ENCODE results near the gene CAMLG.
A peak's percentile ranks its signal among the peaks of the same experiment; 100 is the strongest.
"Not testable (repeated sequence)": the region's sequence is repeated elsewhere in the genome, so short reads cannot be mapped to it uniquely, and the experiment has no call there.

The CAMLG gene

DNA sequence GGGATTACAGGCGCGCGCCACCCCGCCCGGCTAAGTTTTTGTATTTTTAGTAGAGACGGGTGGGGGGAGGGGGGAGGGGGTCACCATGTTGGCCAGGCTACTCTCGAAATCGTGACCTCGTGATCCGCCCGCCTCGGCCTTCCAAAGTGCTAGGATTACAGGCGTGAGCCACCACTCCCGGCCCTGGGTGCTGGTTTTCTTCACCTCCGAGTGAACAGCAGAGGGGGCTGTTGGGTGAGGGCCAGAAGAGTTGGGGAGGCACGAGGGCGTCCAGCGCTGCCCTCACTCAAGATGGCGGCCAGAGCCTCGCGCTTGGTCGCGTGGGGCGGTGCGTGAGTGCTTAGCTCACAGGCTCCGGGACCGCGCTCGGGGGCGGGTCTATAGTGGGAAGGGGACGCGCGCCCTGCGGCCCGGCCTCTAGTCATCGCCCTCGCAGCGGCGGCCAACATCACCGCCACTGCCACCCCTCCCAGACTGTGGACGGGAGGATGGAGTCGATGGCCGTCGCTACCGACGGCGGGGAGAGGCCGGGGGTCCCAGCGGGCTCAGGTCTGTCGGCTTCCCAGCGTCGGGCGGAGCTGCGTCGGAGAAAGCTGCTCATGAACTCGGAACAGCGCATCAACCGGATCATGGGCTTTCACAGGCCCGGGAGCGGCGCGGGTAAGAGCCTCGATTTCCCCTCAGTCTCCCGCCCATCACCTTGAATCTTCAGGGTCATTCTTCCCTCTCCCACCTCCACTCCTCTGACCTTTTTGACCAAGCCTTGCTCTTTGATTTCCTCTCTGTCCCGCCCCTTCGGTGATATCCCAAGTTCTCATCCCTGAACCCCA lies at the start of gene CAMLG:
CAMLG (plus strand) TSS at position 416 of the 830 bp plus-strand sequence; CDS start at position 489, 73 bp downstream.
- DNase-seq, result peak; percentile 97

DNA sequence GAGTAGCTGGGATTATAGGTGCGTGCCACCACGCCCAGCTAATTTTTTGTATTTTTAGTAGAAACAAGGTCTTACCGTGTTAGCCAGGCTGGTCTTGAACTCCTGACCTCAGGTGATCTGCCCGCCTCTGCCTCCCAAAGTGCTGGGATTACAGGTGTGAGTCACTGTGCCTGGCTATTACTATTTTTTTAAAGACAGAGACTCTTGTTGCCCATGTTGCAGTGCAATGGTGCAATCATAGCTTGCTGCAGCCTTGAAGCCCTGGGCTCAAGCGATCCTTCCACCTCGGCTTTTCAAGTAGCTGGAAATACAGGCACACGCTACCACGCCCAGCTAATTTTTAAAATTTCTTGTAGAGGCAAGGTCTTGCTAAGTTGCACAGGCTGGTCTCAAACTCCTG lies 48.2 kb upstream of the CAMLG start:
- not testable (repeated sequence) for DNase-seq

DNA sequence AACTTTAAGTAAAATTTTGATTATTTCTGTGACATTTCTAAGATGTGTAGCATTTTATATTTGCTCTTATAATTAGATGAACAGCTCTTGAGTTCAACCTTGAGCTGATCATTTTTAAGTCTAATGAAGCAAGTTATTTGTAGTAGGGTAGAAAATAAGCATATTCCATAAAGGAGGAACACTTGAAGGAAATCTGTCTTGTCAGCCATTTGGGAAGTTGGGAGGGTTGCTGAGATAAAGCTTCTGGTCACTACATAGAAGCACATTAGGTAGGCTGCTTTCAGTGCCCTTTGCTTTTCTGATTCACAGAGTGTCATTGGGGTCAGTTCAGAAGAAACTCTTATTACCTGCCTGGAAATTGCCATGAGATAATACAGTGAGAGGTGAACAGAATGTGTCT lies 45.6 kb upstream of the CAMLG start:
- DNase-seq, result no peak

DNA sequence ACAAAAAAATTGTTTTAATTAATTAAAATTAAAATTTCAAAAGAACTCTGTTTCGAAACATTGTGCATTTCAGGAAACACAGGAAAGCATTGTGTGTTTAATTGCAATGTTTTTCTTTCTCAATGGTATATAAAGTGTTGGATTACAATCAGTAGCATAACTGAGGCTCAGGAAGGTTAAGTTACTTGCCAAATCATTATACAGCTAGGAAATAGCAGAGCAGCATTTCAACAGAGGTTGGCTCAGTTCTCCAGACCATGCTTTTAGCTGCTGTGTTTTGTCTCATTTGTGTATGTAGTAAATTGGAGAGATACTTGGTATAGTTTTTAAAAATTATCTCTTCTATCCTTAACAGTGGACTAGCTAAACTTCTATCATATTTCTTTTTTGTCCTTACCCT lies 30.0 kb upstream of the CAMLG start:
- no peak for DNase-seq

DNA sequence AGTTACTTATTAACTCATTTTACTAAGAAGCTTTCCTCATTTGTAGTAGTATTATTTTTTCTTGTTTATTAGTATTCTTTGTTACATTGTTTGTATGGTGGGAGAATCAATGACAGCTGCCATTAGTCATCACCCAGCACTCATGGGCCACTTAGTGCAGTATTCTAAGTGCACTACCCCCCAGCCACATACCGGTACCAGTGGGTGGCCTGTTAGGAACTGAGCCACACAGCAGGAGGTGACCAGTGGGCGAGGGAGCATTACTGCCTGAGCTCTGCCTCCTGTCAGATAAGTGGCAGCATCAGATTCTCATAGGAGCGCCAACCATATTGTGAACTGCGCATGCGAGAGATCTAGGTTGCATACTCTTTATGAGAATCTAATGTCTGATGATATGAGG lies 24.2 kb upstream of the CAMLG start:
- DNase-seq, result no peak

DNA sequence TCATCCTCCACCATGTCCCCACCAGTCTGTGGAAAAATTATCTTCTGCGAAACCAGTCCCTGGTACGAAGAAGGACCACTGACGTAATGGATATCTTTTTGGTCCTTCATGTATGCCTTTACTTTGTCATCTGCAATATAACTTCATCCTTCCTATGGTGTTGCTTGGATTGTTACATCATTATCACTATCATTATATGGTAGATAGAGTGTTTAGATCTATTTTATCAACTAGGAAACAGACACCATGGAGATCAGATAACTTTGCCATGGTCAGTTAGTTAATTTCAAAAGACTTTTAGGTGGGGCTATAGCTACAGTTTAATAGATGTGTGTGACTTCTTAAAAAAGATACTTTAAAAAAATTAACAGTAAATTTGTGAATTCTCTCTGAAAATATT lies 23.8 kb upstream of the CAMLG start:
- DNase-seq, result no peak

DNA sequence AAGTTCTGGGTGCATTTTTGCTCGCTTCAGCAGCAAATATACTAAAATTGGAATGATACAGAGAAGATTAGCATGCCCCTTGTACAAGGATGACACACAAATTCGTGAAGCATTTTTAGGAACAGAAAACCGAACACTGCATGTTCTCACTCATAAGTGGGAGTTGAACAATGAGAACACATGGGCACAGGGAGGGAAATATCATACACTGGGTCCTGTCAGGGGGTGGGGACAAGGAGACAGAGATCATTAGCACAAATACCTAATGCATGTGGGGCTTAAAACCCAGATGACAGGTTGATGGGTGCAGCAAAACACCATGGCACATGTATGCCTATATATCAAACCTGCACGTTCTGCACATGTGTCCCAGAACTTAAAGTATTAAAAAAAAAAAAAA lies 22.9 kb upstream of the CAMLG start:
- DNase-seq, result not testable (repeated sequence)

DNA sequence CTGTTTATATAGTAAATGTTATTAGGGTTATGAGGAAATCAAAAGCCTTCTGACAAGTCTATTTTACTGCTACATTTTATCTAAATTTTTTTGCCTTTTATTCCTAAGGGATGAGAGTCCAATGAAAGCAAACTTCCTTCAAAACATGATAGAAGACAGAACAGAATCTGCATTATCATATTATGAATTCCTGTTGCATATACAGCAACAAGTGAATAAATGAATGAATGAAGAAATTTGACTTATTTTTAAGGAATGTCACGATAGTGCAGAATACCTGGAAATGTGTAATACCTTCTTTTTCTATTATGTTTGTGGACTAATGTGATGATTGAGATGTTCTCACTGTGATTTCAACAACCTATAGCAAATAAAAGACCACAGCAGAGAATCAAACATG lies 13.5 kb upstream of the CAMLG start:
- no peak for DNase-seq

DNA sequence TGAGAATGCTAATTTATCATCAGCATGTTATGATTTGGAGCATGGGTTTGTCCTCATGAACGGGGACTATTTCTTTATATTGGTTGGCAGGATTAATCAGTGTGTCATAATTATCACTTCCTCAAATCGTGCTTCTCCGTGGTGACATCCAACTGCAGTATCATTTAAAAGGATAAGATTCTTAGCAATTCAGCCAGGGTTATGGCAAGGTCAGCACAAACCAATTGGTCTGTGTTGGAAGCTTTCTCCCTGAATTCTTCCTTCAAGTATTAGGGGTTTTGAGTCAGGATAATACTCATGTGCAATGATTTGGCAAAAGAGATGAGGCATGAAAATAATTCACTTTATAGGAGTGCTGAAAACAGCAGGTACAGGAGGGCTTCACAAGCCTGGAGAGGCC lies 5.5 kb upstream of the CAMLG start:
- no peak for DNase-seq

DNA sequence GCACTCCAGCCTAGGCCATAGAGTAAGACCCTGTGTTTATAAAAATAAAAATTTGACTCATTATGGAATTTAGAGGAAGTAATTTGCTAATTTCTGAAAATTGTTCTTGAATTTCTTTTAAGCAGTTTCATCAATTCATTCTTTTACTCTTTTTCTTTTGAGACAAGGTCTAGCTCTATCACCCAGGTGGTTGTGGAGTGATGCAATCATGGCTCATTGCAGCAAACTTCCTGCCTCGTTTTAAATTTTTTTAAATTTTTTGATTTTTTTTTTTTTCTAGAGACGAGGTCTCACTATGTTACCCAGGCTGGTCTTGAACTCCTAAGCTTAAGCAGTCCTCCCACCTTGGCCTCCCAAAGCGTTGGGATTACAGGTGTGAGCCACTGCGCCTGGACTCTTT lies 3.1 kb upstream of the CAMLG start:
- no peak for DNase-seq

DNA sequence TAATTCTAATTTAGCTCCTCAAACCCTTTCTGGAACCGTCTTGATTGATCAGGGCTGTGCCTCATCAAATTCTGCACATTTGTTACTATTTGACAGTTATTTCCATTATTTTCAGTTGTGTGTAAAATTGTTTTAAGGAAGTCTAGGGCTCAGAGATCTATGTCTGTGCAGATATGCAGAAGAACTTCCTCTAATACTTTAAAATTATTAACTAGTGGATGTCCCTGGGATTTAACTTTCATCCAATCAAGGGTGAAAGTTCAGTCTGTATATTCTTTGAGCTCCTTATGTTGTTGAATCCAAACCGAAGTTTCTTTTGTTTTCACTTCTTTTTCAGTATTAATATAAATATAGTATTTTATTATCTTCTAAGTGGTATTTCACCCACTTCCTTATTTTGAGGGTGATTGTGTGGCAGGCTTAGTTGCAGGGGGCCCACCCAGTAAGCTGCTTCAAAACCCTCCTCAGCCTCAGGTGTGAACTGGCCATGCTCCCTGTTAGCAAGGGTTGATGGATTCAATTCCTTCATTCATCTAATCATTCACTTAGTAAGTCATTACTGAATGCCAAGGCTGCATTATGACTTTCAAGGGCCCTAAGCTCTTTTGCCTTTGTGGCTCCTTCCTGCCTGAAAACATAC lies 2.1 kb upstream of the CAMLG start:
- DNase-seq, result no peak

DNA sequence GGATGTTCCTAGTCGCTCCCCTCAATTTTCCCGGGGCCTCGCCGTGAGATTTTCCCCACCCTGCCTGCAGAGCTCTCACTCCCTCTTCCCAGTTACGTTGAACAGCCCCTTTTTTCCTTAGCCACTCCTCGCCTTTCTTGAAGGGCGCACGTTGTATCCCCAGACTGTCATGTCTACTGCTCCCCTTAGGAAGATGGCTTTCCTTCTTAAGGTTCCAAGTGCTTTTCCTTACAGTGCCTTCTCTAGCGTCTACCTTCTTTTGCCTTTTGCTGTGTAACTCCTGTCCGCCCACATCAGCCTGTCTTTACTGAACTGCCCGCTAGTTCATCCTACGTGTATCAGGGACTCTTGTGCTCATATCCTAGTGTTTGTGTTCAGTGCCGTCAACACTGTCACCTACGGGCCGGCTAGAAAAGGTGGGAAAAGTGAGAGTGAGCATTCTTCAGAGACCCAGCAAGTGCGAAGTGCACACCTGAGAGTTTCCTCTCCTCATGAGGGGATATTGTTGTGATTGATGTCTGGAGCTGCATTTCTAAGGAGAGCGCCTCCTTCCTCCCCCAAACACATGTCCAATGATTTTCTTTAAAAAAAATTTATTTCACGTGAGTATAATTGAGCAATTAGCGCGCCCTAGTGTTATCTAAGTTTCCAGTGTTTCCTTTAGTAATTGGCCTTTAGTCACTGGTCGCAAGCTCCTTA lies 764 bp downstream of the CAMLG start:
- peak; percentile 37 for DNase-seq

DNA sequence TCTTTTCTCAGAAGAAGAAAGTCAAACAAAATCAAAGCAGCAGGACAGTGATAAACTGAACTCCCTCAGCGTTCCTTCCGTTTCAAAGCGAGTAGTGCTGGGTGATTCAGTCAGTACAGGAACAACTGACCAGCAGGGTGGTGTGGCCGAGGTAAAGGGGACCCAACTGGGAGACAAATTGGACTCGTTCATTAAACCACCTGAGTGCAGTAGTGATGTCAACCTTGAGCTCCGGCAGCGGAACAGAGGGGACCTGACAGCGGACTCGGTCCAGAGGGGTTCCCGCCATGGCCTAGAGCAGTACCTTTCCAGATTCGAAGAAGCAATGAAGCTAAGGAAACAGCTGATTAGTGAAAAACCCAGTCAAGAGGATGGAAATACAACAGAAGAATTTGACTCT lies 2.7 kb downstream of the CAMLG start:
- DNase-seq, result no peak

DNA sequence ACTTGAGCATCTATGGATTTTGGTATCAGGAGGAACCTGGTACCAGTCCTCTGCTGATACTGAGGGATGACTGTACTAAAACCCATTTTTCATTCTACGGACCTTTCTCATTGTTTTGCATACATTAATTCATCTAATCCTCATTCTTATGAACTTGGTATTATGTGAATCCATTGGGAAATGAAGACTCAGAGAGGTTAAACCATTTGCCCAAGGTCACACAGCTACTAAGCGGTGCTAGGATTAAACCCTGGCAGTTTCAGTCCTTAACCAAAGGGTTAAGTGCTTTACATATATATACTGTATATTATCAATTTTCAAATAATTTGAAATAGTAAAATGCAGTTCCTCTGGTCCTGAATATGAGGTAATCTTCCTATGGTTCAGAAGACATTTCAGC lies 3.8 kb downstream of the CAMLG start:
- DNase-seq, result no peak

DNA sequence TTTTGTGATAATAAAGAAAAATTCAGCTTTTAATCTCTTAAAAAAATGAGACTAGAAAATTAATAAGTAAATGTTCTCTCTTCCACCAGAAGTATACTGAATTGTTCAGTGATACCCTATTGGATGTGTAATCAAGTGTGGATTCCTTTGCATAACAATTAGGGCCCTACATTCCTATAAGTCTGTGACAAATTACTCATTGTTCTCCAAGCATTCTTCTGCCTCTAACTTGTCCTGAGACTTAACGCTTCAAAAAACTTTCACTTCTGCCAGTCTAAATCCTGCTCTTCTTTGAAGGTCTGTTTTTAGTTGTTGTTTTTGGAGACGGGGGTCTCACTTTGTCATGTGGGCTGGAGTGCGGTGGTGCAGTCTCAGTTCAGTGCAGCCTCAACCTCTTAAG lies 11.1 kb downstream of the CAMLG start:
- DNase-seq, result no peak

DNA sequence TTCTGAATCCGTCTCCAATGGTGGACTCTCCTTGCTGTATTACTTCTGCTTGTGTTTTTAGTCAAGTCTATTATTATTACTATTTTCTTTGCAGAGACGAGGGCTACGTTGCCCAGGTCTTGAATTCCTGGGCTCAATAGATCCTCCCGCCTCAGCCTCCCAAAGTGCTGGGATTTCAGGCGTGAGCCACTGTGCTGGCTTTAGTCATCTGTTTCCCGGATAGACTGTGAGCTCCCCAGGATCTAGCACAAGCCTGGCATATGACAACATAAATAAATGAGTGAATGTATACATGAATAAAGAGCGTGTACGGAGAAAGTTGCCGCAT lies 19.8 kb downstream of the CAMLG start:
- DNase-seq, result no peak

DNA sequence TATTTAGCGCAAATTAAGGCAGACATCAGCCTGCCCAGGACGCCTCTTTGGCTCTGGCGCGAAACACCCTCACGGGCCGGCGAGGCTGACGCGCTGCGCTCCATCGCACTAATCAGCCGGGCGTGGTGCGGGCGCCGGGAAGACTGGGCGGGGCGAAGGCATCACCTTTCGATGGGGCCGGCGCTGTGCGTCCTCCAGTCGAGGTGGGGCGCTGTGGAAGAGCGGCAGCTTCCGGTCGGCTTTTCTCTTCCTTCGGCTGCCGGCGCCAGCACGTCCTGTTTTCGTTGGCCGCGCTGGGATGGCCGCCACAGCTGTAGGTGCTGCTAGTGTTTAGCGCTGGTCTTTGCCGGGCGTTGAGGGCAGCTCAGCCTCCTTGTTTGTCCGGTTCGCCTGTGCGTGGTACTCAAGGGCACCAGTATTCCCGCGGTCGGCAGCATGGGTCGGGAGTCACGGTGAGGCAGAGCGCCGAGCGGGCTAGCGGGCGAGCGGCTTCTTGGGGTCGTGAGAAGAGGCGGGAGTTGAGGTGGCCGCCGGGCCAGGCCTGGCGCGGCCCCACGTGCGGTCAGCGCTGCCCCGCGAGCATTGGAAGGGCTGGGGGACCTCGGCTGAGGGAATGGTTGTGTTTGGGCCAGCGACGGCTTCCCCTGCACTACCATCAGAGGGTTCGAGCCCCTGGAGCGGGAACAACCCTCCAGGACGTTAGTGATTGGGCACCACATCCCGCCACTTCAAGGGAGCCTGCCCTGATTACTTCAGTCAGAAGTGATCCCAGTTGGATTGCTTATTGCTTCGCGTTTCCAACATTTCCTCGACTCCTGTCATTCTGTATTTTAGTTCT lies 20.4 kb downstream of the CAMLG start, which contains the start of gene DDX46:
DDX46 (plus strand) TSS at position 276 of the 838 bp plus-strand sequence; CDS start at position 436, 160 bp downstream.
- DNase-seq, result peak; percentile 95

DNA sequence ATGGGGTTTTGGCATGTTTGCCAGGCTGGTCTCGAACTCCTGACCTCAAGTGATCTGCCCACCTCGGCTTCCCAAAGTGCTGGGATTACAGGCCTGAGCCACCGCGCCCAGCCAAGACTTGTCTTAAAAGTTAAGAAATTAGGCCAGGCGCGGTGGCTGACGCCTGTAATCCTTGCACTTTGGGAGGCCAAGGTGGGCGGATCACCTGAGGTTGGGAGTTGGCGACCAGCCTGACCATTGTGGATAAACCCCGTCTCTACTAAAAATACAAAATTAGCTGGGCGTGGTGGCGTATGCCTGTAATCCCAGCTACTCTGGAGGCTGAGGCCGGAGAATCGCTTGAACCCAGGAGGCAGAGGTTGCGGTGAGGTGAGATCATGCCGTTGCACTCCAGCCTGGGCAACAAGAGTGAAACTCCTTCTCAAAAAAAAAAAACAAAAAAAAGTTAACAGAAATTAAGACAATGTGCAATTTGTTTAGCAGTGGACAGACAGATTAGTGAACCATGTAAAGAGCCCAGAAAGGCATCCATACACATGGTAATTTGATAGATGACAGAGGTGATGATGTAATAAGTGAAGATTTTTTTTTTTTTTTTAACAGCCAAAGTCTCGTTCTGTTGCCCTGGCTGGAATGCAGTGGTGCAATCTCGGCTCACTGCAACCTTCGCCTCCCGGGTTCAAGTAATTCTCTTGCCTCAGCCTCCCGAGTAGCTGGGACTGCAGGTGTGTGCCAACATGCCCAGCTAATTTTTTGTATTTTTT lies 29.4 kb downstream of the CAMLG start:
- DNase-seq, result not testable (repeated sequence)

DNA sequence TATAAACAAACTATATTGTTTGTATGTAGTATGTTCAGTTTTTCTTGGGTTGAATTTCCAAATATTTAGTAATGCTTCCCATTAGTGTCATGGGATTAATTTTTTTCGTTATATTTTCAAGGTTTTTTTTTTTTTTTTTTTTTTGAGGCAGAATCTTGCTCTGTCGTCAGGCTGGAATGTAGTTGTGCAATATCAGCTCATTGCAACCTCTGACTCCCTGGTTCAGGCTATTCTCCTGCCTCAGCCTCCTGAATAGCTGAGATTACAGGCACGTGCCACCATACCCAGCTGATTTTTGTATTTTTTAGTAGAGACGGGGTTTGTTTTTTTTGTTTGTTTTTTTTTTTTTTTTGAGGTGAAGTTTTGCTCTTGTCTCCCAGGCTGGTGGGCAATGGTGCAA lies 30.9 kb downstream of the CAMLG start:
- no peak for DNase-seq

DNA sequence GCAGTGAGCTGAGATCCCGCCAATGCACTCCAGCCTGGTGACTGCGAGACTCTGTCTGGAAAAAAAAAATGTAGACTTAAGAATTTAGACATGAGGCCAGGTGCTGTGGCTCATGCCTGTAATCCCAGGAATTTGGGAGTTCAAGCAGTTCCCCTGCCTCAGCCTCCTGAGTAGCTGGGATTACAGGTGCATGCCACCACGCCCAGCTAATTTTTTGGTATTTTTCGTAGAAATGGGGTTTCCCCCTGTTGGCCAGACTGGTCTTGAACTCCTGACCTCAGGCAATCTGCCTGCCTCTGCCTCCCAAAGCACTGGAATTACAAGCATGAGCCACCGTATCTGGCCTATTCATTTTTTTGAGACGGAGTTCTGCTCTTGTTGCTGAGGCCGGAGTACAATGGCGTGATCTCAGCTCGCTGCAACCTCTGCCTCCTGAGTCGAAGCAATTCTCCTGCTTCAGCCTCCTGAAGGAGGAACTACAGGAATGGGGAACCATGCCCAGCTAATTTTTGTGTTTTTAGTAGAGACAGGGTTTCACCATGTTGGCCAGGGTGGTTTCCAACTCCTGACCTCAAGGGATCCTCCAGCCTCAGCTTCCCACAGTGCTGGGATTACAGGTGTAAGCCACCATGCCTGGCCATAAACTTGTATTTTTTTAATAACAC lies 34.2 kb downstream of the CAMLG start:
- no peak for DNase-seq

DNA sequence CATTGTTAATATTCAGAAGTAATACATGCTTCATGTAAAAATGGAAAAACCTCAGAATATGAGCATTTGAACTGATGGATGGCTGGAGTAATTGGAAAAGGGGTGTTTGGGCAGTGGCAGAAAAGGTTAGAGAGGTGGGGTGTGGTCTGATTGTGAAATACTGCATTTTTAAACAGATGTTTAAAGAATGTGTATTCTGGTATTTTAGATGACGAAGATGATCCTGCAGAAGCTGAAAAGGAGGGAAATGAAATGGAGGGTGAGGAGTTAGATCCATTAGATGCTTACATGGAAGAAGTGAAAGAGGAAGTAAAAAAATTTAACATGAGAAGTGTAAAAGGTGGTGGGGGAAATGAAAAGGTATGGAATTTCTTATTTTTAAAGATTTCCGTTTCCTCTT lies 39.0 kb downstream of the CAMLG start:
- DNase-seq, result no peak

All from activated T-cell treated with anti-CD3 and anti-CD28 coated beads, Interleukin-2, amount 50 U/mL, for 1 hour (primary cell).